Peyer's patch (tissue), 4 donors: ENCODE data around the gene ZBTB46. TPM values are rescaled to one million over a fixed set of nuclear protein-coding genes. Genes with fewer than 3 reads are reported as not detected.

Experiments
- DNase-seq, 3 donors: peaks; one replicate each; pipeline ENCODE4 v3.0.0-alpha.2; 2017 to 2019
- H3K27ac ChIP-seq, 4 donors: fragments of 200-600 bp; sonication (generic); one replicate each; pipeline ENCODE4 v1.5.1; 2016 to 2019
- H3K27me3 ChIP-seq, 2 donors: fragments of 200-600 bp; sonication (generic); one replicate each; pipeline ENCODE4 v1.5.1; 2019
- H3K36me3 ChIP-seq, 3 donors: fragments of 200-600 bp; sonication (generic); one replicate each; pipeline ENCODE4 v1.5.1; 2016 to 2019
- H3K4me1 ChIP-seq, 4 donors: fragments of 200-600 bp; sonication (generic); one replicate each; pipeline ENCODE4 v1.5.1; 2016 to 2019
- H3K4me3 ChIP-seq, 4 donors: fragments of 200-600 bp; sonication (generic); 1 replicate in 3 of 4; 2 replicates in 1 of 4; pipeline ENCODE4 v1.5.1; 2016 to 2019; ENCODE audit warnings: mild to moderate bottlenecking in 1 of 4
- H3K9me3 ChIP-seq, 4 donors: fragments of 200-600 bp; sonication (generic); one replicate each; pipeline ENCODE4 v1.5.1; 2016 to 2019; ENCODE audit warnings: mild to moderate bottlenecking in 1 of 4
- POLR2A ChIP-seq, 2 donors: fragments of 450-650 bp; IDR thresholded peaks; one replicate each; pipeline ENCODE4 v1.5.1; 2017; ENCODE audit warnings: antibody characterized with exemption in 2 of 2, mild to moderate bottlenecking in 2 of 2, moderate library complexity in 2 of 2
- total RNA-seq, 4 donors: library from RNA; depleted of rRNA; stranded (reverse); fragments of >200 nt; gene quantifications; one replicate each; pipeline ENCODE4 v1.1.0, GENCODE V29; 2016
- TF ChIP-seq, protein P1 (sequence below), 6 experiments: fragments of 450-650 bp in 4 of 6; fragments of 200-600 bp in 2 of 6; sonication (generic) in 1 of 6; IDR thresholded peaks; one replicate each; pipeline ENCODE4 v1.5.1; 2017 to 2019; ENCODE audit warnings: antibody characterized with exemption in 6 of 6, mild to moderate bottlenecking in 3 of 6, moderate library complexity in 1 of 6

Gene ZBTB46
- total RNA-seq, 4 donors from 2014 or later = 1.9 to 33.0 (median 4.4) TPM

DNA sequence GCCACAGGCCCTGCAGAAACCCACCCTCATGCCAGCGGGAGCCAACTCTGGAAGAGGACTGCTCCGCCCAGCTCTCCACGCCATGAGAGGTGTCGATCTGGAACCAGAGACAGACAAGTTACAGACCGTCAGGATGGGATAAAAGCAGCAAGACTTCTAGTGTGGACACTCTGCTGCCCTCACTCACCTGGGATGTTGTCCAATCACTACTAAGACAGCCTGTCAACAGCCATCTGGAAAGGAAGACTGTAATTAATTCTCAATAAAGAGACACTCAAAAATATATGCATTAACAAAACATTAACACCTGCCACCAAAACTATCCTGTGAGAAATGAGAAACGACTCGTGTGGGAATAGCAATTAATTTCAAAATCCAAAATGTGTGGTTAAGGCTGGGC, 63.2 kb downstream of the ZBTB46 start:
- Histone ChIP-seq H3K9me3 (no peaks in the 10 kb centered on the region), H3K27ac (no peak overlapping the region), H3K36me3 (peaks cover 0 to 4% (median 0%) of the 10 kb centered on the region in 3 donors), H3K27me3 (no peaks in the 10 kb centered on the region), H3K4me1 (peaks cover 0 to 1% (median 0%) of the 10 kb centered on the region in 4 donors), H3K4me3 (no peak overlapping the region)
- TF ChIP-seq, protein P1, sequence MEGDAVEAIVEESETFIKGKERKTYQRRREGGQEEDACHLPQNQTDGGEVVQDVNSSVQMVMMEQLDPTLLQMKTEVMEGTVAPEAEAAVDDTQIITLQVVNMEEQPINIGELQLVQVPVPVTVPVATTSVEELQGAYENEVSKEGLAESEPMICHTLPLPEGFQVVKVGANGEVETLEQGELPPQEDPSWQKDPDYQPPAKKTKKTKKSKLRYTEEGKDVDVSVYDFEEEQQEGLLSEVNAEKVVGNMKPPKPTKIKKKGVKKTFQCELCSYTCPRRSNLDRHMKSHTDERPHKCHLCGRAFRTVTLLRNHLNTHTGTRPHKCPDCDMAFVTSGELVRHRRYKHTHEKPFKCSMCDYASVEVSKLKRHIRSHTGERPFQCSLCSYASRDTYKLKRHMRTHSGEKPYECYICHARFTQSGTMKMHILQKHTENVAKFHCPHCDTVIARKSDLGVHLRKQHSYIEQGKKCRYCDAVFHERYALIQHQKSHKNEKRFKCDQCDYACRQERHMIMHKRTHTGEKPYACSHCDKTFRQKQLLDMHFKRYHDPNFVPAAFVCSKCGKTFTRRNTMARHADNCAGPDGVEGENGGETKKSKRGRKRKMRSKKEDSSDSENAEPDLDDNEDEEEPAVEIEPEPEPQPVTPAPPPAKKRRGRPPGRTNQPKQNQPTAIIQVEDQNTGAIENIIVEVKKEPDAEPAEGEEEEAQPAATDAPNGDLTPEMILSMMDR (IDR thresholded peaks at IDR 0.05) = no peak
- no peak for TF ChIP-seq POLR2A (IDR thresholded peaks at IDR 0.05)
- no peak for DNase-seq

DNA sequence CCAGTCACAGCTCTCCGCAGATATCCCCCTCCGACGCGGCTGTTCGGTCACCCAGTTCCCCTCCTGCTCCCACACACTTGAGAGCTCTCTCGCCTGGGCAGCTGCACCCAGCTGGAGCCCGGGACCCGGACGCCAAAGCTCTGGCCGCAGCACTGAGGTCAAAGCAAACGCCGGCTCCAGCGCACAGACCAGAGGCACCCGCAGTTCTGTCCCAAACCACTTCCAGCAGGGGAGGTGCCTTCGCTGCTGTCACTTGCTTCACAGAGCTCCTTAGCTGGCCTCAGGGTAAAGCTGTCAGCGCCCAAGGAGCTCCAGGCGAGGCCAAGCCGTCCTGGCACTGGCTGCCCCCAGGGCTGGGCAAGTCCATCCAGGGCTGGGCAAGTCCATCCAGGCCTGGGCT, 63.6 kb downstream of the ZBTB46 start:
- Histone ChIP-seq H3K27me3 (no peaks in the 10 kb centered on the region), H3K9me3 (no peaks in the 10 kb centered on the region), H3K4me1 (no peaks in the 10 kb centered on the region), H3K4me3 (no peak overlapping the region), H3K36me3 (peaks cover 0 to 4% (median 0%) of the 10 kb centered on the region in 3 donors), H3K27ac (no peak overlapping the region)
- no peak for TF ChIP-seq POLR2A (IDR thresholded peaks at IDR 0.05)
- TF ChIP-seq, protein P1 (IDR thresholded peaks at IDR 0.05) = no peak
- DNase-seq = no peak

DNA sequence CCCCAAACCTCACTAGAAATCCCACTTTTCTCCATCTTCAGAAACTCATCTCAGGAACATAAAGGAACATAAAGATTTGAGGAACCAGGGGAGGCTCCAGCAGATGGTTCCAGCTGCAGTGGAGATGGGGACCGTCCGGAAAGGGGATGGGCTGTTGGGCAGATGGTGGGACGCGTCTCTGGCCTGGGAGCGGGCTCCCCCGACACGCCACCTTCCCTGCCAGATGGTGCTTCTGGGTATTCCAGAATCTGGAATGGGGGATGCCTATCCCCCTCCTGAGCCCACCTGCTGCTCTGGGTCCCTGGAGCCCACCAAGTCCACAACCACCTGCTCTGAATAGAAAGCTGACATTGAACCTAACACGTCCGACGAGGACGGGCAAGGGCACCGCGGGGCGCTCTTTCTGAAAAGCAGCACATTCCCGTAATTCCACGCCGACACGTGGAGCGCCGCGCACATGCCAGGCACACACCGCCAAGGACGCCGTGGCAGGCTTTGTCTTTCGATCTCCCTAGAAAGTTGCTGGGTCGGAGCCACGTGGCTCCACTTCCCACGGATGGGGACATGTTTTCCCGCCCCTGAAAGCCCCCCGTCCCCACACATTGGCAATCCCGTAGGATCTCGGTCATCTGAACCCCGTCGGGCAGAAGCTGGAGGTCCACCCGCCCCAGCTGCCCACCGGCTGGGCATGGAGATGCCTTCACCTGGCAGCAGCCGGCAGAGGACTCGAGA, 64.2 kb downstream of the ZBTB46 start:
- TF ChIP-seq, protein P1 (IDR thresholded peaks at IDR 0.05) = no peak
- no peaks in the 10 kb centered on the region for H3K4me1 ChIP-seq

DNA sequence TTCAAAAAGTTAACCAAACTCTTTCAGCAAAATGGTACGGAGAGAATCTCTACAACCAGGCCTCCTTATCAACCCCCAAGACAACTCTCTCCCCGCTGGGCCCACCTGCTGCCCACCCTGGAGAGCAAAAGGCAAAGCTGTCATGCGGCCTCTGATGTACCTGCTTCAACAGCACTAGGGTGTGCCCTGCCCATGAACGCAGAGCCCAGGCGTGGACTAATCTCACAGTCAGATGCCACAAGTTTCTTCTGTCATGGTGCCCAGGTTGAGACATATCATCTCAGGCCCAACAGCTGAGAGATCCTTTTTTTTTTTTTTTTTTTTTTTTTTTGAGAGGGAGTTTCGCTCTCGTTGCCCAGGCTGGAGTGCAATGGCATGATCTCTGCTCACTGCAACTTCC, 65.2 kb downstream of the ZBTB46 start:
- no peaks in the 10 kb centered on the region for H3K9me3 ChIP-seq
- H3K27ac ChIP-seq = no peak overlapping the region
- H3K27me3 ChIP-seq = no peaks in the 10 kb centered on the region
- DNase-seq = no peak
- no peak overlapping the region for H3K4me3 ChIP-seq
- peaks cover 0 to 4% (median 0%) of the 10 kb centered on the region in 3 donors for H3K36me3 ChIP-seq
- TF ChIP-seq, protein P1 (IDR thresholded peaks at IDR 0.05) = no peak
- TF ChIP-seq POLR2A (IDR thresholded peaks at IDR 0.05) = no peak
- no peaks in the 10 kb centered on the region for H3K4me1 ChIP-seq

More for the DNA sequence above, 64.2 kb downstream of the ZBTB46 start:
- H3K36me3 ChIP-seq = peaks cover 0 to 4% (median 0%) of the 10 kb centered on the region in 3 donors
- no peak overlapping the region for H3K27ac ChIP-seq
- no peak overlapping the region for H3K4me3 ChIP-seq
- no peak for DNase-seq
- H3K27me3 ChIP-seq = no peaks in the 10 kb centered on the region
- no peaks in the 10 kb centered on the region for H3K9me3 ChIP-seq

DNA sequence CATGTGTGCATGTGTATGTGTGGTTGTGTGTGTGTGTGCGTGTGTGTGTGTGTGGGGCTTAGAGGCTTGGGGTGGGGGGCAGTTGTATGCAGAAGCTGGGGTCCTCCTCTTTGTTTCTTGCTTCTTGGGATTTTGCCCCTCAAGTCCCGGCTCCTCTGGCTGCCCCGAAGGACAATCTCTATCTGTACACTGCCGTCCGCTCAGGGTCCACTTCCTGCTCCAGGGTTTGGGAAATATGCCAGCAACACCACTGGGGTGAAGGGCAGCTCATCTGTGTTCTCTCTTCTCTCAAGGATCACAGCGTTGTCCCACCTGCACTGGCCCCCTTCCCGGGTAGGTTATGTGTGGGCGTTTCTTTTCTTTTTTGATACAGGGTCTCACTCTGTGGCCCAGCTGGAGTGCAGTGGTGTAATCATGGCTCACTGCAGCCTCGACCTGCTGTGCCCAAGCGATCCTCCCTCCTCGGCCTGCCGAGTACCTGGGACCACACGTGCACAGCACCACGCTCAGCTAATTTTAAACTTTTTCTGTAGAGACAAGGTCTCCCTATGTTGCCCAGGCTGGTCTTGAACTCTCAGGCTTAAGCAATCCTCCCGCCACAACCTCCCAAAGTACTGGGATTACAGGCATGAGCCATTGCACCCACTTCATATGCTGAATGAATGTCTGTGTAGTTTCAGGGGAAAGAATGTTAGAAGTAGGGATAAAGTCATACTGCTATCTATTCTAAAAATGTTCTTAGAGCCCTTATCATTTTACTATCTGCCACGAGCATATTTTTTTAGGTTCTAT, 65.8 kb downstream of the ZBTB46 start:
- H3K4me1 ChIP-seq = no peaks in the 10 kb centered on the region
- H3K9me3 ChIP-seq = no peaks in the 10 kb centered on the region
- H3K36me3 ChIP-seq = peaks cover 0 to 4% (median 0%) of the 10 kb centered on the region in 3 donors
- DNase-seq = no peak
- no peak for TF ChIP-seq POLR2A (IDR thresholded peaks at IDR 0.05)
- TF ChIP-seq, protein P1 (IDR thresholded peaks at IDR 0.05) = no peak
- H3K27ac ChIP-seq = no peak overlapping the region
- H3K4me3 ChIP-seq = no peak overlapping the region
- H3K27me3 ChIP-seq = no peaks in the 10 kb centered on the region
